HepG2 (cell line): ENCODE results near the gene NBPF1. TPM values are rescaled to one million over a fixed set of nuclear protein-coding genes. Genes with fewer than 3 reads are reported as not detected.
"Not testable (repeated sequence)": the region's sequence is repeated elsewhere in the genome, so short reads cannot be mapped to it uniquely, and the experiment has no call there.

Source experiments
- ATAC-seq: fragments of 200-7000 bp; cut with Tn5 transposase; 3 replicates; pipeline ENCODE4 v1.9.1; 2020; ENCODE audit warnings: mild to moderate bottlenecking, moderate library complexity
- BruUV-seq: library from RNA; stranded (reverse); fragments of 400-500 nt; replicated peaks from 2 replicates; lab custom pipeline; 2021; lab: Mats Ljungman, UMichigan
- CTCF ChIA-PET: fragments of 300-600 bp; formaldehyde crosslinking; extraction: SDS; loops from one replicate; lab custom pipeline; 2021; ENCODE audit warnings: low total read pairs, inconsistent platforms, low intra/inter-chr PET ratio; lab: Yijun Ruan, JAX
- POLR2A ChIA-PET: fragments of 350-600 bp; sonication (Branson Sonifier 250); formaldehyde crosslinking; loops from one replicate; lab custom pipeline; 2020; ENCODE audit warnings: antibody characterized with exemption, inconsistent platforms; lab: Yijun Ruan, JAX
- DNase-seq: peaks from one replicate; pipeline ENCODE4 v3.0.0-alpha.2; 2015; ENCODE audit warnings: low spot score
- FAIRE-seq: peaks from 3 replicates; lab custom pipeline; 2011; peaks lifted over from hg19 to GRCh38; lab: Jason Lieb, UNC
- H2AFZ ChIP-seq: one replicate; pipeline ENCODE4 v1.6.1; 2011; ENCODE audit warnings: low read length, inconsistent platforms
- H3K27ac ChIP-seq: fragments of 300-600 bp; 3 replicates; pipeline ENCODE4 v1.8.0; 2011; ENCODE audit warnings: mixed run types, mild to moderate bottlenecking, mixed read lengths, low read length, inconsistent platforms; ENCODE audit not compliant: insufficient read depth; ENCODE audit errors: extremely low read length
- H3K27me3 ChIP-seq, 2 experiments: fragments of 200-600 bp in 1 of 2; 2 replicates in 1 of 2; 3 replicates in 1 of 2; pipeline versions ENCODE4 v1.6.0 to v1.8.0; 2011; ENCODE audit warnings: low read length in 2 of 2, mild to moderate bottlenecking in 2 of 2, moderate library complexity in 2 of 2, inconsistent platforms in 1 of 2; ENCODE audit not compliant: insufficient read depth in 2 of 2, control insufficient read depth in 1 of 2
- H3K36me3 ChIP-seq, 2 experiments: fragments of 200-600 bp in 1 of 2; replicated peaks in 1 of 2; 2 replicates in 1 of 2; 3 replicates in 1 of 2; pipeline versions ENCODE4 v1.5.1 to v1.8.0; 2011; ENCODE audit warnings: low read length in 2 of 2, inconsistent platforms in 1 of 2; ENCODE audit not compliant: insufficient read depth in 2 of 2, control insufficient read depth in 1 of 2
- H3K4me1 ChIP-seq: 2 replicates; pipeline ENCODE4 v1.5.1; 2012; ENCODE audit warnings: low read length, inconsistent platforms; ENCODE audit not compliant: insufficient read depth
- H3K4me2 ChIP-seq: 2 replicates; pipeline ENCODE4 v1.6.0; 2011; ENCODE audit warnings: low read depth, low read length, inconsistent platforms
- H3K4me3 ChIP-seq, 3 experiments: fragments of 200-600 bp in 1 of 3; sonication (generic), shearing (Covaris generic) in 1 of 3; replicated peaks in 1 of 3; 2 replicates each; pipeline ENCODE4 v1.5.1; 2011 to 2016; ENCODE audit warnings: low read length in 3 of 3, inconsistent platforms in 2 of 3, low read depth in 2 of 3, mild to moderate bottlenecking in 2 of 3, control low read depth in 1 of 3, mixed read lengths in 1 of 3; ENCODE audit not compliant: insufficient read depth in 1 of 3
- H3K79me2 ChIP-seq: one replicate; pipeline ENCODE4 v1.6.1; 2011; ENCODE audit warnings: low read length, inconsistent platforms; ENCODE audit not compliant: insufficient read depth
- H3K9ac ChIP-seq: 2 replicates; pipeline ENCODE4 v1.6.0; 2011; ENCODE audit warnings: mild to moderate bottlenecking, low read depth, low read length, inconsistent platforms; ENCODE audit not compliant: insufficient read depth
- H3K9me3 ChIP-seq: 2 replicates; pipeline ENCODE4 v1.5.1; 2012; ENCODE audit warnings: mild to moderate bottlenecking, low read length
- H4K20me1 ChIP-seq: 2 replicates; pipeline ENCODE4 v1.6.0; 2011; ENCODE audit warnings: inconsistent platforms, mild to moderate bottlenecking, low read length, moderate library complexity; ENCODE audit not compliant: insufficient read depth
- AHR ChIP-seq: IDR thresholded peaks from 2 replicates; pipeline ENCODE4 v1.6.1; 2018; ENCODE audit warnings: missing genetic modification reagents, missing compliant biosample characterization
- CEBPB ChIP-seq: IDR thresholded peaks from 2 replicates; pipeline ENCODE4 v1.6.1; 2011; ENCODE audit warnings: low read depth, low read length, improper control_type of control experiment, borderline replicate concordance
- RARA ChIP-seq: IDR thresholded peaks from 2 replicates; pipeline ENCODE4 v1.6.1; 2016; ENCODE audit warnings: missing genetic modification reagents, missing compliant biosample characterization
- RXRA ChIP-seq: sonication (generic); formaldehyde crosslinking; IDR thresholded peaks from 2 replicates; pipeline ENCODE4 v1.5.1; 2020; ENCODE audit warnings: missing genetic modification reagents
- ZBTB33 ChIP-seq: sonication (generic); formaldehyde crosslinking; IDR thresholded peaks from 2 replicates; pipeline ENCODE4 v1.4.0; 2020; ENCODE audit warnings: missing genetic modification reagents
- ZBTB38 ChIP-seq: sonication (generic); formaldehyde crosslinking; IDR thresholded peaks from 2 replicates; pipeline ENCODE4 v1.5.1; 2020; ENCODE audit warnings: mild to moderate bottlenecking, missing genetic modification reagents
- ZNF687 ChIP-seq: sonication (generic); formaldehyde crosslinking; IDR thresholded peaks from 2 replicates; pipeline ENCODE4 v1.5.1; 2020; ENCODE audit warnings: mild to moderate bottlenecking, missing genetic modification reagents, moderate library complexity
- WGBS: methylation state at CpG from one replicate; pipeline ENCODE4 v1.1.6; 2017; ENCODE audit warnings: low lambda C conversion rate; 5-methylcytosine and 5-hydroxymethylcytosine counted together
- in situ Hi-C: cut with HindIII; loops from 2 replicates; pipeline ENCODE4 v1.10.0; 2017; ENCODE audit warnings: low pct_unique_long_range_greater_than_20kb; ENCODE audit not compliant: extremely low pct_ligation_motif_present
- intact Hi-C: fragments of 100-400 bp; cut with micrococcal nuclease; formaldehyde crosslinking; loops from one replicate; pipeline ENCODE4 v1.10.0; 2022; ENCODE audit not compliant: unreplicated experiment
- polyA plus RNA-seq, 8 experiments: library from polyadenylated mRNA; depleted of rRNA in 3 of 8; stranded (reverse) in 7 of 8; unstranded in 1 of 8; fragments of >200 nt; fragmentation: Illumina TruSeq in 4 of 8; extraction: Trizol in 4 of 8; gene quantifications; 2 replicates each; pipeline versions ENCODE4 v1.2.1 to v1.2.3, GENCODE V29; 2011 to 2016; ENCODE audit warnings: low read depth in 4 of 8, missing spikeins in 1 of 8, mixed read lengths in 1 of 8; ENCODE audit not compliant: insufficient read depth in 1 of 8
- total RNA-seq, 5 experiments: library from RNA; depleted of rRNA; stranded (reverse); fragments of >200 nt; fragmentation: Illumina TruSeq; extraction: Trizol; gene quantifications; 2 replicates each; pipeline ENCODE4 v1.2.3, GENCODE V29; 2016; ENCODE audit warnings: low read depth in 1 of 5
- TF ChIP-seq, protein P1 (sequence below): sonication (generic); formaldehyde crosslinking; IDR thresholded peaks from 2 replicates; pipeline ENCODE4 v1.5.0; 2020; ENCODE audit warnings: mild to moderate bottlenecking, missing genetic modification reagents, moderate library complexity
- TF ChIP-seq, protein P2 (sequence below): IDR thresholded peaks from 2 replicates; pipeline ENCODE4 v1.4.0; 2020; ENCODE audit warnings: mild to moderate bottlenecking, missing genetic modification reagents

Gene NBPF1
- total and polyA plus RNA-seq, 2 of the 13 experiments (the other 11 are each of a cell fraction or from before 2014, with no cell fraction given) = 30.3 to 35.6 TPM

GRCh38 chr1:16532235-16532991 is 81.0 kb downstream of the NBPF1 start:
- TF ChIP-seq, protein P1, sequence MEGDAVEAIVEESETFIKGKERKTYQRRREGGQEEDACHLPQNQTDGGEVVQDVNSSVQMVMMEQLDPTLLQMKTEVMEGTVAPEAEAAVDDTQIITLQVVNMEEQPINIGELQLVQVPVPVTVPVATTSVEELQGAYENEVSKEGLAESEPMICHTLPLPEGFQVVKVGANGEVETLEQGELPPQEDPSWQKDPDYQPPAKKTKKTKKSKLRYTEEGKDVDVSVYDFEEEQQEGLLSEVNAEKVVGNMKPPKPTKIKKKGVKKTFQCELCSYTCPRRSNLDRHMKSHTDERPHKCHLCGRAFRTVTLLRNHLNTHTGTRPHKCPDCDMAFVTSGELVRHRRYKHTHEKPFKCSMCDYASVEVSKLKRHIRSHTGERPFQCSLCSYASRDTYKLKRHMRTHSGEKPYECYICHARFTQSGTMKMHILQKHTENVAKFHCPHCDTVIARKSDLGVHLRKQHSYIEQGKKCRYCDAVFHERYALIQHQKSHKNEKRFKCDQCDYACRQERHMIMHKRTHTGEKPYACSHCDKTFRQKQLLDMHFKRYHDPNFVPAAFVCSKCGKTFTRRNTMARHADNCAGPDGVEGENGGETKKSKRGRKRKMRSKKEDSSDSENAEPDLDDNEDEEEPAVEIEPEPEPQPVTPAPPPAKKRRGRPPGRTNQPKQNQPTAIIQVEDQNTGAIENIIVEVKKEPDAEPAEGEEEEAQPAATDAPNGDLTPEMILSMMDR (CRISPR knock-in tag) = peak; percentile 46
- TF ChIP-seq, protein P2, sequence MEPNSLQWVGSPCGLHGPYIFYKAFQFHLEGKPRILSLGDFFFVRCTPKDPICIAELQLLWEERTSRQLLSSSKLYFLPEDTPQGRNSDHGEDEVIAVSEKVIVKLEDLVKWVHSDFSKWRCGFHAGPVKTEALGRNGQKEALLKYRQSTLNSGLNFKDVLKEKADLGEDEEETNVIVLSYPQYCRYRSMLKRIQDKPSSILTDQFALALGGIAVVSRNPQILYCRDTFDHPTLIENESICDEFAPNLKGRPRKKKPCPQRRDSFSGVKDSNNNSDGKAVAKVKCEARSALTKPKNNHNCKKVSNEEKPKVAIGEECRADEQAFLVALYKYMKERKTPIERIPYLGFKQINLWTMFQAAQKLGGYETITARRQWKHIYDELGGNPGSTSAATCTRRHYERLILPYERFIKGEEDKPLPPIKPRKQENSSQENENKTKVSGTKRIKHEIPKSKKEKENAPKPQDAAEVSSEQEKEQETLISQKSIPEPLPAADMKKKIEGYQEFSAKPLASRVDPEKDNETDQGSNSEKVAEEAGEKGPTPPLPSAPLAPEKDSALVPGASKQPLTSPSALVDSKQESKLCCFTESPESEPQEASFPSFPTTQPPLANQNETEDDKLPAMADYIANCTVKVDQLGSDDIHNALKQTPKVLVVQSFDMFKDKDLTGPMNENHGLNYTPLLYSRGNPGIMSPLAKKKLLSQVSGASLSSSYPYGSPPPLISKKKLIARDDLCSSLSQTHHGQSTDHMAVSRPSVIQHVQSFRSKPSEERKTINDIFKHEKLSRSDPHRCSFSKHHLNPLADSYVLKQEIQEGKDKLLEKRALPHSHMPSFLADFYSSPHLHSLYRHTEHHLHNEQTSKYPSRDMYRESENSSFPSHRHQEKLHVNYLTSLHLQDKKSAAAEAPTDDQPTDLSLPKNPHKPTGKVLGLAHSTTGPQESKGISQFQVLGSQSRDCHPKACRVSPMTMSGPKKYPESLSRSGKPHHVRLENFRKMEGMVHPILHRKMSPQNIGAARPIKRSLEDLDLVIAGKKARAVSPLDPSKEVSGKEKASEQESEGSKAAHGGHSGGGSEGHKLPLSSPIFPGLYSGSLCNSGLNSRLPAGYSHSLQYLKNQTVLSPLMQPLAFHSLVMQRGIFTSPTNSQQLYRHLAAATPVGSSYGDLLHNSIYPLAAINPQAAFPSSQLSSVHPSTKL (CRISPR knock-in tag) = 0 out of 2 replicates have a peak, but pooled peaks have one; percentile 8
- peak; percentile 67; the same call in 1 of the 2 replicates for TF ChIP-seq AHR
- TF ChIP-seq ZBTB38 = peak; percentile 47; the same call in 1 of the 2 replicates
- TF ChIP-seq RXRA = peak; percentile 58; the same call in 1 of the 2 replicates
- peak; percentile 54; the same call in 1 of the 2 replicates for TF ChIP-seq ZNF687 (CRISPR knock-in tag)
- TF ChIP-seq CEBPB = peak; percentile 57; the same call in 1 of the 2 replicates
- TF ChIP-seq ZBTB33 (CRISPR knock-in tag) = 0 out of 2 replicates have a peak, but pooled peaks have one; percentile 21
- TF ChIP-seq RARA (CRISPR knock-in tag) = peak; percentile 64
- BruUV-seq, FAIRE-seq, H3K79me2 ChIP-seq, H3K27ac ChIP-seq, POLR2A ChIA-PET, ATAC-seq, in situ Hi-C loops, CTCF ChIA-PET, H3K9me3 ChIP-seq, H3K27me3 ChIP-seq, H3K9ac ChIP-seq, H4K20me1 ChIP-seq, intact Hi-C loops, H3K36me3 ChIP-seq, H3K4me3 ChIP-seq, H2AFZ ChIP-seq: not testable (repeated sequence)
- peak overlapping the region; percentile 51 for H3K4me2 ChIP-seq
- H3K4me1 ChIP-seq = peaks cover 15% of the 10 kb centered on the region; the same call in 1 of the 2 replicates
- peak; percentile 13 for DNase-seq
- WGBS = 56% methylated on average over 29 of the region's 32 CpGs
